Measurements from ENCODE around the gene CARS2. TPM values are rescaled to one million over a fixed set of nuclear protein-coding genes. Genes with fewer than 3 reads are reported as not detected.

CARS2 gene, protein sequence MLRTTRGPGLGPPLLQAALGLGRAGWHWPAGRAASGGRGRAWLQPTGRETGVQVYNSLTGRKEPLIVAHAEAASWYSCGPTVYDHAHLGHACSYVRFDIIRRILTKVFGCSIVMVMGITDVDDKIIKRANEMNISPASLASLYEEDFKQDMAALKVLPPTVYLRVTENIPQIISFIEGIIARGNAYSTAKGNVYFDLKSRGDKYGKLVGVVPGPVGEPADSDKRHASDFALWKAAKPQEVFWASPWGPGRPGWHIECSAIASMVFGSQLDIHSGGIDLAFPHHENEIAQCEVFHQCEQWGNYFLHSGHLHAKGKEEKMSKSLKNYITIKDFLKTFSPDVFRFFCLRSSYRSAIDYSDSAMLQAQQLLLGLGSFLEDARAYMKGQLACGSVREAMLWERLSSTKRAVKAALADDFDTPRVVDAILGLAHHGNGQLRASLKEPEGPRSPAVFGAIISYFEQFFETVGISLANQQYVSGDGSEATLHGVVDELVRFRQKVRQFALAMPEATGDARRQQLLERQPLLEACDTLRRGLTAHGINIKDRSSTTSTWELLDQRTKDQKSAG
- 41.8 to 60.9 TPM (median 56.4 TPM) in 5 replicates for total RNA-seq (2022; extraction: Qiagen RNA extraction)

GRCh38 chr13:110705826-110706569, at the start of gene CARS2:
Gene CARS2, minus strand, starts transcription at chr13:110706116. Its CDS starts 23 bp downstream, at chr13:110706093.

DNA sequence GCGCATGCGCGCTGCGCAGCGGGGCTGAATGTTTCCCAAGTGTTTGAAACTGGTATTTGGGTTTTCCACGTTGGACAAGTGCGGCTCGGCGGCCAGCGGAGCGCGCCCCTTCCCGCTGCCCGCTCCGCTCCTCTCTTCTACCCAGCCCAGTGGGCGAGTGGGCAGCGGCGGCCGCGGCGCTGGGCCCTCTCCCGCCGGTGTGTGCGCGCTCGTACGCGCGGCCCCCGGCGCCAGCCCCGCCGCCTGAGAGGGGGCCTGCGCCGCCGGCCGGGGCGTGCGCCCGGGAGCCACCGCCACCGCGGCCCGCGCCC, 7.7 kb upstream of the CARS2 start, which contains the start of gene ING1:
TSS of gene ING1 (plus strand) at position 59 of the 311 bp plus-strand sequence. CDS start 450 bp downstream, outside the sequence.

DNA sequence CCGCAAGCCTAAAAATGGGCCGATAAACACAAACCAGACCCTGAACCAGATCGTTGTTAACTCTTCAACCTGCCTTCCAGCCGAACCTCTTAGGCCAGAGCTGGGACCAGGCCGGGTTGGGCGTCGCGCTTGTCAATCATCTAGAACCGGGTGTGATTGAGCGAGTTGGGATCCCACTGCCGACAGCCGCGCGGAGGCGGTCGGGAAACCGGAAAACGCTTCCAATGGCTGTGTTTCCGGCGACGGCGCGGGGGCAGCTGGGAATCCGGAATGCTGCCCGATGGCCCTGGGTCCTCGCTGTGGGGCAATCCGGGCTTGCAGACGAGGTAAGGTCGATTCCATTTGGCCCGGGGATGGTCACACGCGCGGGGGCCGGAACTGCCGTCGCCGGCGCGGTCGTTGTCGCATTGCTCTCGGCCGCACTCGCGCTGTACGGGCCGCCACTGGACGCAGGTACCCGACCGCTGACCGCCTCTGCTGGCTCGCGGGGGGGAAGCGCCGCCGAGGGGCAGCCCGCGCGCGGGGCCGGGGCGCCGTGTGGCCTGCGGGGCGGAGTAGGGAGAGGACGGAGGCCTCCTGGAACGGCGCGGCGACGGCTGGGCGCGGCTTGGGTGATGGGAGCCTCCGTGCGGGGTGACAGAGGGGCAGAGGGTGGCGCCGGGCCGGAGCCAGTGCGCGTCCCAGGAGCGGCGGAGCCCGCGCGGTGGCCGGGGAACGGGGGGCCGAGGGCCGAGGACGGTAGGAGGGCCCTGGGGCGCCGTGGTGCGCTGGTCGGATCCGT, 90.4 kb downstream of the CARS2 start, which contains the start of gene NAXD:
TSS of gene NAXD (plus strand) at position 224 of the 781 bp plus-strand sequence. CDS start at position 281, 57 bp downstream.

Other genes starting within 250 kb of the CARS2 start
- 1.9 to 2.4 TPM (median 2.3 TPM) in 5 replicates for gene RAB20, start 144.4 kb downstream of the CARS2 start, total RNA-seq (2022; extraction: Qiagen RNA extraction)
- gene NAXD, start 90.6 kb downstream of the CARS2 start, total RNA-seq (2022; extraction: Qiagen RNA extraction) = 13.6 to 19.1 TPM (median 17.2 TPM) in 5 replicates
- 8.6 to 10.7 TPM (median 10.0 TPM) in 5 replicates for gene ING1, start 7.6 kb upstream of the CARS2 start, total RNA-seq (2022; extraction: Qiagen RNA extraction)
- 30.6 to 46.2 TPM (median 35.6 TPM) in 5 replicates for gene ANKRD10, start 209.0 kb upstream of the CARS2 start, total RNA-seq (2022; extraction: Qiagen RNA extraction)

Measured in A549 treated with dexamethasone at 1 μM for 4 hours (cell line).